ENCODE data around the gene ASCL5. TPM values are rescaled to one million over a fixed set of nuclear protein-coding genes. Genes with fewer than 3 reads are reported as not detected.

The ASCL5 gene
- total RNA-seq, 4 donors from 2014 or later = not detected

GRCh38 chr1:201089596-201089995, 37.4 kb downstream of the ASCL5 start:
- TF ChIP-seq CTCF (IDR thresholded peaks at IDR 0.05; ENCODE audit: low read depth) = no peak

- no peak for TF ChIP-seq CTCF (IDR thresholded peaks at IDR 0.05; ENCODE audit: low read depth)
Measured at GRCh38 chr1:201088901-201089525, 38.0 kb downstream of the ASCL5 start.

- no peak for TF ChIP-seq CTCF (IDR thresholded peaks at IDR 0.05; ENCODE audit: low read depth)
Measured at GRCh38 chr1:201088395-201088794, 38.6 kb downstream of the ASCL5 start.

- TF ChIP-seq CTCF (IDR thresholded peaks at IDR 0.05; ENCODE audit: low read depth) = no peak
Measured at GRCh38 chr1:201085902-201086735, 40.9 kb downstream of the ASCL5 start.

GRCh38 chr1:201084295-201084694, 42.7 kb downstream of the ASCL5 start:
- no peak for TF ChIP-seq CTCF (IDR thresholded peaks at IDR 0.05; ENCODE audit: low read depth)

GRCh38 chr1:201083741-201084140, 43.2 kb downstream of the ASCL5 start:
- no peak for TF ChIP-seq CTCF (IDR thresholded peaks at IDR 0.05; ENCODE audit: low read depth)

- no peak for TF ChIP-seq CTCF (IDR thresholded peaks at IDR 0.05; ENCODE audit: low read depth)
Measured at GRCh38 chr1:201080135-201080534, 46.8 kb downstream of the ASCL5 start.
